HG03103 (cell line): ENCODE data around the gene NAAA.
"Not testable (repeated sequence)": the region's sequence is repeated elsewhere in the genome, so short reads cannot be mapped to it uniquely, and the experiment has no call there.

Experiments
- ATAC-seq: cut with Tn5 transposase; IDR thresholded peaks from one replicate; pipeline ENCODE4 v1.9.1; 2021; ENCODE audit warnings: low read depth; ENCODE audit not compliant: unreplicated experiment

The NAAA gene

GRCh38 chr4:75921910-75922309 is 18.9 kb downstream of the NAAA start:
- no peak for ATAC-seq

DNA sequence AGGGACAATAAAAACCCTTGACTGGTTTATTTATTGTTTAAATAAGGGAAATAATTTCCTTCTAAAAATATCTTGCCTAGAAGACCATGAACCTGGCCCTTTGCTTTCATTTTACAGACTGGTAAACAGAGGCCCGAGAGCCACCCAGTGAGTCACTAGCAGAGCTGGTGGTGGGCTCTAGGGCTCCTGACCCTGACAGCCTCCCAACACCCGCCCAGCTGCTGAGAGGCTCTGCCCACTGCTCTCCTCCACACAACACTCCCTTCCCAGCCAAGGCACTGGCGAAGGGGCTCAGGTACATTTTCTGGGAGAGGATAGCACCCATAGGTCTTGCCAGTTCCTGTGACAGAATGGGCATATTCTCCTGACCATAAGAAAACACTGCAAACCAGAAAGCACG is 20.5 kb downstream of the NAAA start:
- no peak for ATAC-seq

GRCh38 chr4:75919920-75920319 is 20.9 kb downstream of the NAAA start:
- ATAC-seq: no peak

GRCh38 chr4:75916091-75916661 is 24.6 kb downstream of the NAAA start:
- no peak for ATAC-seq

- ATAC-seq: no peak
Observed at GRCh38 chr4:75912968-75913367, 27.8 kb downstream of the NAAA start.

- ATAC-seq: not testable (repeated sequence)
Observed at GRCh38 chr4:75910831-75911230, 30.0 kb downstream of the NAAA start.

- no peak for ATAC-seq
Observed at GRCh38 chr4:75909405-75909804, 31.4 kb downstream of the NAAA start.

DNA sequence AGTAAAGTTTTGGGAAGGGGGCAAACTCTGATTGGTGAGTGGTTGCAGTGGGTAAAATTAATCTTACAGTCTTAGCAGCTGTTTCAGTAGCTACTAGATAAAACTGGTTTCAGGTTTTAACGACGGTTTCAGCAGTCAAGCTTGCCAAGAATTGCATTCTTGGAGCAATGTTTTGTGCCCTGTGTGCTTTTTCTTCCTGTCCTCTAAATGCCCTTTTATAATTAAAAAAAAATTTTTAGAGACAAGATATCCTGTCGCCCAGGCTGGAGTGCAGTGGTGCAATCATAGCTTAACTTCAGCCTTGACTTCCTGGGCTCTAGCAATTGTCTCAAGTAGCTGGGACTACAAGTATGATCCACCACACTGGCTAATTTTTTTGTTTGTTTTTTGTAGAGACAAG is 32.3 kb downstream of the NAAA start:
- ATAC-seq: no peak

- ATAC-seq: no peak
Observed at GRCh38 chr4:75907966-75908365, 32.8 kb downstream of the NAAA start.

DNA sequence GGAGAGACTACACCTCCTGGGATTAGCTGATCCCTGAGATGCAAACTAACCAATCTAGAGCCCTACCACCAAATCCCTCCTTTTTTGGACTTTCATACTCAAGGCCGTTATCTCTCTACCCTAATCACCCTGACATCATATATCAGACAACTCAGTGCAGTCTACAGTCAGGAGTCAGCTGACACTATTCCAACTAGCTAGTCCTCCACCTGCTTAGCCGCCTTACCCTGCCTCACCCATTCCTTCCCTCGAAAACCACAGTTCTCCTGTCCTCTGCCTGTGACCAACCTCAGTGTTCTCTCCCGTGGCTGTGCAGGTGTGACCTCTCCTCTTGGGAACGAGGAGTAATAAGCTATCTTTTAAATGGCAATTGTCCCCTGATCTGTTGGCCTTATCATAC is 36.7 kb downstream of the NAAA start:
- ATAC-seq: no peak

DNA sequence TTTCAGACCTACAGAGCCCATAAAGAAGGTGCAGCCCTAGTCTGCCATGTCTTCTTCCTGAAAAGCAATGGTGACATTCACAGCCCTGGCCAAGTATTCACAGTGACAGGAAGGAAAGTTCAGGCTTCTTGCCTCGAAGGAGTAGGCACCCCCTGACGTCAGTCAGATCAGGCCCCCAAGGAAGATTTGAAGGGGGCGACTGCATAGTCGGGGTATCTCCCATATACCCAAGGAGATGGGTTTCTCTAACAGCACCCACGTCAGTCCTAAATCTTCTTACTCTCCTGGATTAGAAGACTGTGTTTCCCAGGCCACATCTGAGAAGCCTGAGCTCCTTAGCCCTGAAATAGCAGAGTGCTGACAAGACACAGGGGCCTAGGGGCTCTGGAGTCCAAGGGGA is 38.5 kb downstream of the NAAA start, which contains the start of gene PPEF2:
PPEF2 (minus strand) TSS at position 101 of the 400 bp plus-strand sequence. CDS start 6,127 bp downstream, outside the sequence.
- no peak for ATAC-seq

GRCh38 chr4:75898536-75898935 is 42.3 kb downstream of the NAAA start:
- ATAC-seq: no peak

DNA sequence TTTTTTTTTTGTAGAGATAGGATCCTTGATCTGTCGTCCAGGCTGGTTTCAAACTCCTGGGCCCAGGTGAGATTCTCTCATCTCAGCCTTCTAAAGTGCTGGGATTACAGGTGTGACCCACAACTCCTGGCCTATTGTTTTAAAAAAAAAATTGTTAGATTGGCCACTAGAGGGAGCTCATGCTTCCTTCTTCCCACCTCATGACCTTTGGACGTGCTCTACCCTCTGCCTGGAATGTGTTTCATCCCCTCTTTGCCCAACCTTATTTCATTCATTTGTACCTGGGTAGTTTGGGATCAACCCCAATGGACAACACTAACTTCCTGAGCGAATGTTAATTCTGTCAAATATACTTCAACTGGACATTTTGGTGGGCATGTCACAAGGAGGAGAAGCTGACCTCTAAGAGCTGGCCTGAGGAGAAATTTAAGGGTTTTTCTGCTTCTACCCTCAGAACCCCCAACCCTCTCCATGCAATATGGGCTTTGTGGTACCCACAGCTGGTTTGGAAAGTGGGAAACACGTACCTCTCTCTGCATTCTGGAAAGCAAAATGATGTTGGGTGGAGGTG is 45.0 kb downstream of the NAAA start:
- peak; percentile 71 for ATAC-seq

GRCh38 chr4:75892508-75892907 is 48.3 kb downstream of the NAAA start:
- ATAC-seq: no peak

DNA sequence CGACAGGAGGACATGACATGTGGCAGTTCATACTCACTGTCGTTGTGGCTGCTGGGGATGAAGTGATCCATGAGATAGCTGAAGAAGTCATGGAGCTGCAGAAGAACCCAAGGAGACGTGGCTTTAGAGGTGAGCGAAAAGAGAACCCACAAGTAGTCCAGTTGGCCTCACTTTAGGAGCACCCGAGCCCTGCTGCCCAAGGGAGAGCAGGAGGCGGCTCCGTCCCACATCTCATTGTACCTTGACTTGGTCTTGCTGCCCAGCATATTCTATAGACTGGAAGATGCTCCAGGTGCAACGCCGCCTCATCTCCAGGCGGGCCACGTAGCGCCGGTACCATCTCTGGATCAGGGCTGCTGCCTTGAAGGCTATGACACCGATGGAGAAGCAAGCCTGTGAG is 49.2 kb downstream of the NAAA start:
- ATAC-seq: no peak

DNA sequence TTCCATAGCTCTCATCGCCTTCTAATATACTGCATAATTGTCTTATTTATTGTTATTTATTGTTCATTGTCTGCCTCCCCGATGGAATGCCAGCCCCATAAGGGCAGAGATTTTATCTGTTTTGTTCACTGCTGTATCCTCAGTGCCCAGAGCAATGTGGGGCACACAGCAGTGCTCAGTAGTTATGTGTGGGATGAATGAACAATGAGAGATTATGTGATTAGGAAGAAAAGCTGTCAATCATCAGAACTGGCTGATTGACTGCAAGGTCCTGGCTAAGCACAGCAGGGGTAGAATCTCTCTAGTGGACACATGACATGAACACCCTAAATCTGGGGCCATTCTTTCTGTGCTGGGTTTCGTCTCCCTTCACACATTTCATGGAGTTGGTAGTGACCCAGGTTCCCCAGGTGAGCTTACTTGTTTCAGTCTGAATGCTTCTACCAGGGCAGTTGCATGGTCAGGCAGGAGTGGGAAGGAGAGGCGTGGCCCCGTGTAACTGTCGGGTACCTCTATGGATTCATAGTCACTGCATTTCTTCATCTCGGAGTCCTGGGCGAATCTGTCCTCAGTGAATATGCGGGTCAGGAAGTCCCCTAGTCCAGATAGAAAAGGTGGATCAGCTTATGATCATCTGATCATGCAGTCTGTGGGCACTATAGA is 51.1 kb downstream of the NAAA start:
- no peak for ATAC-seq

DNA sequence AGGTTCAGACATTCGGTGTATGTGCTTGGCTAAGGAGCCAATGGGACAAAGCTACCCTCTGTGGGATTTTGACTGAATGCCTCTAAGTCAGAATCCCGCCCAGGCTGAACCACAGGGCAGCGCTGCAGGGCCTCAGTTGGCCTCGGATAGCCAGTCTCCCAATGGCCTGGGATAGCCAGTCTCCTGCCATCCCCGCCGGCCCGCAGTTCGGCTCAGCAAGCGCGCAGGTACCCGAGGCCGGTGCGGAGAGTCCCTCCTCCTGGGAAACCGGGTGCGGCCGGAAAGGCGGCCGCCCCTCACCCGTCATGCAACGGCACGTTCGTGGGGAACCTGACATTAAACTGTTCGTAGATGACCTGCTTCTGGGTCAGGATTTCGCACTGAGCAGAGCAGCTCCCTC is 54.7 kb downstream of the NAAA start:
- no peak for ATAC-seq

GRCh38 chr4:75881476-75881875 is 59.3 kb downstream of the NAAA start:
- no peak for ATAC-seq

DNA sequence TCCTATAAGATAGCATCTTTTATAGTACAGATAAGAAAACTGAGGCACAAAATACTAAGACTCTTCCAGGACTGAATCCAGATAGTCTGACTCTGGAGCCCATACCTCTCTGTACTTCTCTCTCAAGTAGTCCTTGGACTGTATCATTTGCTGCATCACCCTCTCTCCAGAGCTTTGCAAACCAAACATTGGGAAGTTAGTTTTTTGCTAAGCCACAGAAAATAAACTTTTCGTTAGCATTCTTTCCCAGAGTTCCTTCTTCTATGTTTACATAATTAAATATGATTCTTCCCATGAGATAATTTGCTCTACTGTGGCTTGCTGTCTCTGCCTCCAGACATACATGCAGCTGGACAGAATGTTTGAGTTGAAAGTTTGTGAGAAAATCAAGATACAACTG is 60.5 kb downstream of the NAAA start:
- ATAC-seq: no peak

DNA sequence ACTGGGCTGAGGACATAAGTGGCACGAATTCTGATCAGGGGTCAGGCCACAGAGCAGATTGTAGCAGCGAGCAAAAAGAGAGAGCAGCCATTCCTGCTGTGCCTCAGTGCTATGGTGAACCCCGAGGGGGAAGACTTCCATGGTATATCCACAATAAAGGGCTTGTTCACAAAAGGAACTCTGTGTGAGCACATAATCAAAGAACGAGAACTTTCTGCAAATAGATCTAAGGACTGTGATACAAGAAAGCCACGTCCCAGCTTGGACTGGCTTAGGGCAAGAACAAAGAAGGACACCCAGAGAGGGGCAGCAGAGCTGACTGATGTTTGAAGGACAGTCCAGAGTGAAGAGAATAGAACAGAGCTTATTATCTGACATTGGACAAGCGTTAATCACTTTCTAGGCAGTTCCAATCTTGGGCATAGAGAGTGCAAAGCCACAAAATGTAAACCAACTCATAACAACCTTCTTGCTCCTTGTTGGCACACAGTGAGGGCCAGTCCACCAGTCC is 62.5 kb downstream of the NAAA start:
- ATAC-seq: no peak

DNA sequence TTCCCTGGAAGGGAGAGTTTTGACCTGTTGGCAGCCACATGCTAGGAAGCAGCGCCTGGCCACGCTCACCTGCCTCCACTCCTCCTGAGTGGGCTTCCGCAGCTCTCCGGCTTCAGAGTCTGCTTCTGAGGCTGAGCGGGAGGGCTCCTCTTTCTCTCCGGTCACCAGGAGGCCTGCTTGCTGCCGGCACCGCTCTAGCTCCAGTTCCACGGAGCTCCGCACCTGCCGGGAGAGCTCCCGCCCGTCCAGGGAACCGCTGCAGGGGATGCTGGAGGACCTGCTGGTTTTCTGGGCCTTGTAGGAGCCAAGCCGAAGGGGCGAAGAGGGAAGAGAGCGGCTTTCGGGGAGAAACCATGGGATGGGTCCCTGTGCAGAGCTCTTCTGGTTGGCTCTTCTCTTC is 64.6 kb downstream of the NAAA start:
- no peak for ATAC-seq

DNA sequence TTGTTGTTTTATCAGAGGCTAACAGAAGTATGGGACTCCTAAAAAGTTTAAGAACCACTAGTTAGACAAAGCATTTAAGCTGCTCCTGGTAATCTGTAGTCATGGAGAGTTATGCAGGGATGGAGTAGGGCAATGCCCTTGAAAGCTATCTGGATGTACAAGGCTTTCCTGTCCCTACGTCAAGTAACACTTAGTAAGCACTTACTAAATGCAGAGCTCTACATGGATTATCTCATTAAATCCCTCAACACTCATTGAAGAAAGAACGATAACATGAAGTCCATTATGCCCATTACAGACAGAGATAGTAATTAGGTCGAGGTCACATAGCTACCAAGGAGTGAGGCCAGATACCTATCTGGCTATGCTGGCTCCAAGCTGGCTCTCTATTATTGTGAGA is 71.7 kb downstream of the NAAA start:
- ATAC-seq: no peak
